HG03025 (cell line): Measurements from ENCODE around the gene DAPP1.

Source experiments
- ATAC-seq: cut with Tn5 transposase; IDR thresholded peaks from one replicate; pipeline ENCODE4 v1.9.1; 2021; ENCODE audit warnings: mild to moderate bottlenecking, moderate library complexity; ENCODE audit not compliant: unreplicated experiment, low FRiP score

DAPP1 gene

GRCh38 chr4:99852199-99852749 lies 35.6 kb downstream of the DAPP1 start:
- no peak for ATAC-seq

DNA sequence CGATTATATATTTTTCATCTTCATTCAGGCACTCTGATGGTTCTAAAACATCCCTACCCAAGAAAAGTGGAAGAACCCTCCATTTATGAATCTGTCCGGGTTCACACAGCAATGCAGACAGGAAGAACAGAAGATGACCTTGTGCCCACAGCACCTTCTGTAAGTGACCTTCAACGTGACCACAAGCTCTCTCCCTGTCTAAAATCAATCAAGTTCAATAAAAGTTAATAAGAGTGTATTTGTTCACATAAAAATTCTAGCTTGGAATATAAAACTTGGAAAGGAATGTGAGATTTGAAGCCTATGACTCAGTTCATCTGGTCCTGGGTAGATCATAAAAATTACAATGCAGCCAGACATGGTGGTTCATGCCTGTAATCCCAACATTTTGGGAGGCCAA lies 36.6 kb downstream of the DAPP1 start:
- ATAC-seq, result no peak

GRCh38 chr4:99853999-99854398 lies 37.4 kb downstream of the DAPP1 start:
- ATAC-seq, result no peak

- peak; percentile 51 for ATAC-seq
Observed at GRCh38 chr4:99855678-99856077, 39.1 kb downstream of the DAPP1 start.

DNA sequence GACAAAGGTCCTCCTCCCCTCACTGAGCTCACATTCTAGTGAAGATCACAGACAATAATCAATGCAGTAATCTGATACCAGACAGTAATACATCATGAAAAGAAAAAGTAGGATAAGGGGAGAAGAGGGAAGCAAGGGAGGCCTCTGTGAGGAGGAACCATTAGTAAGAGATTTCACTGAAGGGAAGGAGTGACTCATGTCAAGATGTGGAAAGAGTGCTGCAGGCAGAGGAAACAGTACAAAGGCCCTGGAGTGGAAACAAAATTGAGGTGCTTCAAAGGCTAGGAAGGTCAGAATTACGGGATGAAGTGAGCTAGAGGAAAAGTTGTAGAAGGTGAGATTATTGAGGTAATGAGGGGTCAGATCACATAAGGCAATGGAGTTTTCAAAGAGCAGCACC lies 39.5 kb downstream of the DAPP1 start:
- no peak for ATAC-seq

DNA sequence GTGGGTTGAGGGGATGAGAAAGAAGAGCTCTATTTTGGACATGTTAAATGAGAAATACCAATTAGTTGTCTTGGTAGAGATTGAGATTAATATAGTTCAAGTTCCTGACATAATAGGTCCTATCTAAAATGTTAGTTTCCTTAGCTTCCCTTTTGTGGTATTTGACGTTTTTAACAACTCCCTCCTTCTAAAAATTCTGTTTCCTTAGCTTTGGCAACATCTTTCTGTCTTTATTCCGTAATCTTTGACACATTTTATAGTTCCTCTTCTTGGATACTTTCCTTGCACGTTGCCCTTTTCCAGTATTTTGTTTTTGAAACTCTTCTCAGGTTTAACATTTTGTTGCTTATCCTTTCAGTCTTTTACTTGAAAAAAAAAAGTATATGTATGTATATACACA lies 40.7 kb downstream of the DAPP1 start:
- ATAC-seq, result no peak

- no peak for ATAC-seq
Observed at GRCh38 chr4:99859618-99860017, 43.0 kb downstream of the DAPP1 start.

DNA sequence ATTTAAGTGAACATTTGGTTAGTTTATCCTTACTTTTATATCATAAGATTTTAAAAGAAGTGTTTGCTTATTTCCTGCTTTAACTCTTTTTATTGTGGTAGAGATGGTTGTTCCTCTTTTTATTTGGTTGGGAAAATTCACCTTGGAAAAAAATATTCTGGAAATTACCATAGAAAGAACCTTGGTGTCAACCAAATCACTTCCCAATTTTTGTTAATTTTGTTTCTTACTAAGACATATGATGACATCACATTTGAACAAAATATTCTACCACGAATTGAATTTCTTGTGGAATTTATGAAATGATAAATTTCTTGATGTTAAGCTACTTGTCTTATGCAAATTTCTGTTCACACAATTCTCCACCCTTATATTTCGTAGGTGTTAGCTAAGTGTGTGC lies 43.9 kb downstream of the DAPP1 start:
- no peak for ATAC-seq

GRCh38 chr4:99861120-99861905 lies 44.7 kb downstream of the DAPP1 start:
- ATAC-seq, result no peak

- ATAC-seq, result no peak
Observed at GRCh38 chr4:99863804-99864203, 47.2 kb downstream of the DAPP1 start.

DNA sequence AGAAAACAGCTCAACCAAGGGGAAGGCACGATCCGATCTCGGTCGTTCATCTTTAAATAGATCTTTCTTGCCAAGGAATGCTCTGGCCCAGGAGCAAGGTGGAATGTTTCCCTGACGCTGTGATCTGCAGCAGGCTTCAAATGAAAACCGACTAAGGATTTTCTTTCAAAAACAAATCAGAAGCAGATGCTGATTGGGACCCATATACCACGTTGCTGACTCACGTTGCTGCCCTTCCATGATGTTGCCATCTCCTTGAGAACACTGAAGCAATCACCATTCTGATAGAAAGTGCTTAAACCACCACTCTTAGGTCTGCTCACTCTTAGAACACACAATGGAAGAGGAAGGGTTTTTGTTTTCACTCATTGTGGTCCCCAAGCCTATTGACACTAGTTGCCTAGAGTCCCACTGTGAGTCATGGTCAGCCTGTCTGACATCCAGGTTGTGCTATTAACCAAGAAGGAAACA lies 51.5 kb downstream of the DAPP1 start:
- ATAC-seq, result no peak

- no peak for ATAC-seq
Observed at GRCh38 chr4:99872570-99872969, 55.9 kb downstream of the DAPP1 start.

DNA sequence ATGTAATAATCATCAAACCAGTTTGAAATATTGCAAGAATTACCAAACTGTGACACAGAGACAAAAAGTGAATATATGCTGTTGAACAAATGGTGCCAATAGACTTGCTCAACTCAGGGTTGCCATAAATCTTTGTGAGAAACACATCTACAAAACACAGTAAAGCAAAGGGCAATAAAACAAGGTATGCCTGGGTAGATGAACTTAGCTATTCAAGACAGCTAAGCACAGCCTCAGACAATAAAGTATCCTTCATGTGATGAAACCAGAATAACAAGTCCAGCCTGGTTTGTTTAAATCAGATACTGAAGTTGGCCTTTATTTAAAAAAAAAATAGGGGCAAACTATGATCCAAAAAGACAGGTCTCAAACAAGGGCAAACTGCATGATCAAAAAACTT lies 58.4 kb downstream of the DAPP1 start:
- ATAC-seq, result no peak

DNA sequence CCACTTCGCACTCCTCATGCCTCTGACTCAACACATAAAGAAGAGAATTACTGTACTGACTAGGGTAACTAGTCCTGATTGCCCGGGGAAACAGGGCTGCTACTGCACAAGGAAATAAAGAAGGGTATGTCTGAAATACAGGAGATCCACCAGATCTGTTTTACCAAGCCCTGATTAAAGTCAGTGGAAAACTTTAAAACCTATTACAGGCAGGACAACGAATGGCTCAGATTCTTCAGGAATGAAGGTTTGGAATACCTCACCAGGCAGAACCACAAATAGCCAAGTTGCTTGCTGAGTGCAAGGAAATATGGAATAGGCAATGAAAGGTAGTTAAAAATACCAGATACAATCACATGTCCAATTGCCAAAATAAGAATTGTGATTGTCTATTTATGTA lies 60.3 kb downstream of the DAPP1 start:
- no peak for ATAC-seq

DNA sequence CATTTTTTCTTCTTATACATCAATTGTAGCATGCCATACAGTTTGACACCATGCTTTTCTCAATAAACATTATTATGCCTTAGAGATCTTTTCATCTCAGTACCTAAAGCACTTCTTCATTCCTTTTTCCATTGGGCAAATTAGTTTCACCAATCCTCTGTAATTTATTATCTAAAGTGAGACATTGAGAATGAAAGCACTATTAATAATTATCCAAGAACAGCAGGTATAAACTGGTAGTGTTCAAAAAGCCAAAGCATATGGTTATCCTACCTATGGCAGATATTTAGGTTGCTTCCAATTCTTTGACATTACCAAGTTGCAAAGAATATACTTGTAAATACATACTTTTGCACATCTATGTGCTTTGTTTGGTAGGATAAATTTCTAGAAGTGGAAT lies 62.0 kb downstream of the DAPP1 start:
- ATAC-seq, result no peak

- no peak for ATAC-seq
Observed at GRCh38 chr4:99879458-99879857, 62.8 kb downstream of the DAPP1 start.

GRCh38 chr4:99885063-99885664 lies 68.5 kb downstream of the DAPP1 start:
- ATAC-seq, result no peak

DNA sequence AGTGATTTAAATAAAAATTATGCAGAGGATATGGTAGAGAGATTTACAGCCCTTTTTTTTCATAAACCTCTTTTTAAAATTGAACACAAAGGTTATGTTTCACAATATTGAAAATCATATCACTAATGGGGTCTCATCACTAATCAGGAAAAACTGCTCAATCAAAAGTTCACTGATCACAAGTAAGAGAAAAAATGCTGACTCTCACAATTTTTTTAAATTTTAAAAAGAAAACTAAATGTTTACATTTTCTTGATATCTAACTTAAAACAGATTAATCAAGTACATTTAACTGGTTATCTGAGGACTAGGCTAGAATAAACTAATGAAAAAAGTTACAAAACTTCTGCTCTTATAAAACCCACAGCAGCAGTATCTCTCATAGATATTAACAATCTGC lies 69.1 kb downstream of the DAPP1 start:
- no peak for ATAC-seq

DNA sequence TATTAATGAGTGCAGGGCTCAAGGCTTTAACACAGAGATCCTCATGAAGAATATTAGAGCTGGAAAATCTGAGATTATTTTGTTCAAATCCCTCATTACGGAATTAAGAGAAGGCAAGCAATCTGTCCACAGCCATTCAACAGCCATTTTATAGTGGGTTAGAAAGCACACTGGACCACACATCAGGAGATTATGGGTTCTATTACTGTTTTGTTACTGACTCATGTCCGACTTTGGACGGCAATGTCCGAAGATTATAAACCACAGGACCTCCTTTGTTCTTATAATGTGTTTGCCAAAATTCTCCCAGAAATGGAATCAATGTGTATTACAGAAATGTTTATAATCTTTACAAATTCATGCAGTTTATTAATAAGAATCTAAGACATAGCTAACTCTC lies 69.5 kb downstream of the DAPP1 start:
- ATAC-seq, result no peak

- no peak for ATAC-seq
Observed at GRCh38 chr4:99887837-99888236, 71.2 kb downstream of the DAPP1 start.

DNA sequence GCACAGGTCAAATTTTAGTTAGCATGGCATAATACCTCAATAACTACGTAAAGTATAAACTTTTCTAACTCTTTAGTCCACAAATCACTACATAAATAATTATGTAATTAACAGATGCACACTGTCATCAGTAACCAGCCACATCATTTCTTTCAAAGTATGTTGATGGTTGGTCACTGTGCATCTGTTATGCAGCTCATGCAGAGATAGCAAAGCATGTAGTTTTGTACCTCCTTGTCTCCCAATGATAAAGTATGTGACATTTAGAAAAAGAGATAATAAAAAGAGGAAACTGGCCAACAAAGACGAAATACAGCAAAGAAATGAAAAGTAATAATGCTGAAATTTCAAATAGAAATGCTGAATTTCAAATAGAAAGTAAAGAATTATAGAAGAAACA lies 74.7 kb downstream of the DAPP1 start:
- no peak for ATAC-seq

DNA sequence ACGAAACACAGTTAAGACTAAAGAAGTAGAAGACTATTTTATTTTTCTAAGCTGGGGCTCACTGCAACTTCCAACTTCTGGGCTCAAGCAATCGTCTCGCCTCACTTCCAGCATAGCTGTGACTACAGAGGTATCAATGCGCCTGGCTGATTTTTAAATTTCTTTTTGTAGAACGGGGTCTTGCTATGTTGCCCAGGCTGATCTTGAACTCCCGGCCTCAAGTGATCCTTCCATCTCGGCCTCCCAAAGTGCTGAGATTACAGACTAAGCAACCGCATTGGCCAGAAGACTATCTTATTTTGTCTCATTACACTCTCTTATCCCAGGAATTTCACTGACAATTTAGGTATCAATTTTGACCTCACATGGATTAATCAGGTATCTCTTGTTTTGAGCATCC lies 76.4 kb downstream of the DAPP1 start:
- ATAC-seq, result no peak
